ENCODE data around the gene MAP3K5.

MAP3K5 gene

GRCh38 chr6:136635615-136636014, 156.7 kb downstream of the MAP3K5 start:
- DNase-seq: no peak

- no peak for DNase-seq
Measured at GRCh38 chr6:136633355-136633754, 158.9 kb downstream of the MAP3K5 start.

- no peak for DNase-seq
Measured at GRCh38 chr6:136628996-136629395, 163.3 kb downstream of the MAP3K5 start.

DNA sequence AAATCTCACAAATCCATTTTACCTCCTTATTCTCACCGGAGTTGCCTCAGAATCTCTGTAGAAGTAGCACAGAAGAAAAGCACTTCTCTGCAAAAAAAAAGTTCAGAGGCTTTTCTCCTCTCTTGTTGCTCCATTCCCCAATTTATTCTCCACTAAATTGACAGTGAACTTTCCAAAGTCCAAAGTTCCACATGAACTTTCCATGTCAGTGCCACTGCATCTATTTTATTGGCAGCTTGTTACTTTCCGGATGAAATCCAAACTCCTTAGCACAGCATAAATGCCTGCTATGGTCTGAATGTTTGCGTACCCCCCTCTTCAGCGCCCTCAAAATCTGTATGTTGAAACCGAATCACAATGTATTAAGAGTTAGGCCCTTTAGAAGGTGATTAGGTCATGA, 165.1 kb downstream of the MAP3K5 start:
- DNase-seq: no peak

DNA sequence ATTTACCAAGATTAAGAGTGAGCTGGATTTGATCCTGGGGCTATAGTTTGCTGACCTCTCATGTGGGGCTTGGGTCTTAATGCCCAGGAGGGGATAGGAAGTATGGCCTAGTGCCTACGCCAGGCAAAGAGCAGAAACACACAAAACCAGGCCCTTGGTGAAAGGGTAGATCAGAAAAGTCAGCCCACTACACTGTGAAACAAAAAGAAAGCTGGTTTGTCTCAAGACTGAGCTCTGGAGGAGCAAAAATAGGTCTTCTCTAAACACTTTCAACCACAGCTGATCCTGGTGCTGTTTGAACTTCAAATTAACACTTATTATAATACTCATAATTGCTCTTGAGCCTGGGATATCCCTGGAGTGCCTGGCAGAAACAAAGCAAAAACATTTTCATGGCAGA, 167.0 kb downstream of the MAP3K5 start:
- no peak for DNase-seq

- DNase-seq: no peak
Measured at GRCh38 chr6:136624347-136624746, 167.9 kb downstream of the MAP3K5 start.

GRCh38 chr6:136618086-136618485, 174.2 kb downstream of the MAP3K5 start:
- DNase-seq: no peak

DNA sequence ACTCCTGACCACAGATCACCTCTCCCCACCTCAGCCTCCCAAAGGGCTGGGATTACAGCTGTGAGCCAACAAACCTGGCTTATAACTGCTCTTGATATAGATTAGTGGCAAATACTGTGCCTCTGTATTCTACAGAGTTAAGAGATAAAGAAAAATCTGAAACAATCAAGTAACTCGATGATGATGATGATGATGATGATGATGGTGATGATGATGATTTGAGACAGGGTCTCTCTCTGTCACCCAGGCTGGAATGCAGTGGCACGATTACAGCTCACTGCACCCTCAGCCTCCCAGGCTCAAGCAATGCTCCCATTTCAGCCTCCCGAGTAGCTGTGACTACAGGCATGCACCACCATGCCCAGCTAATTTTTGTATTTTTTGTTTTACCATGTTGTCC, 175.8 kb downstream of the MAP3K5 start:
- no peak for DNase-seq

DNA sequence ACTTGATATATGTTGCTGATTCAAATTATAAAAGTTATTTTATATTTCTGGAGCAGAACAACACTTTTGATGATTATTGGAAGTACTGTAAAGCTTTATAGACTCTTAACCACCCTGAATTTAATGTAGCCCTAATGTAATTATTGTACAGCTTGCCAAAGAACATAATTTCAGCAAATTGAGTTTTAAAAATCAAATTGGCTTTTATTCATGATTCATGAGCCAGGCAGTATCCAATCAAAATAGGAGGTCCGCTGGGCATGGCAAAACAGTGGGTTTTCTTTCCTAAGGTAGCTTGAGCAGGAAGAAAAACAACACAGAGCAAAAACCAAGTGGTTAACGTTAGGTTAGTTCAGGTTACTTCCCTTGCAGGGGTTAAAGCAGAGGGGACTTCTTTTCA, 177.3 kb downstream of the MAP3K5 start:
- DNase-seq: no peak

DNA sequence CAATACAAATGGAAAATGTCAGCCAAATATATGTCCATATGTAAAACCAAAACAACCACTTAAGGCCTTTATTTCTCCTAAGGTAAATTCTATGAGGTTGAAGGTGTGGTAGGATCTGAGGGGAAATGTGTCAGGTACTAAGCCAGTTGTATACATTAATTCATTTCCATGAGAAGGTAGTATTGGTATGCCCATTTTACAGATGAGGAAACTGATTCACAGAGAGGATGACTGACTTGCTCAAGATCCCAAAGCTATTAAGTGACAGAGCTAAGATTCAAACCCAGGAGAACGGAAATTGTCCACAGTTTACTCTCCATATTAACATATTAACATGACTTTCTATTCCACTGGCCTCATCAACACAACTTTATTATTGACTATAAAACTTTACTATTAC, 177.9 kb downstream of the MAP3K5 start:
- no peak for DNase-seq

DNA sequence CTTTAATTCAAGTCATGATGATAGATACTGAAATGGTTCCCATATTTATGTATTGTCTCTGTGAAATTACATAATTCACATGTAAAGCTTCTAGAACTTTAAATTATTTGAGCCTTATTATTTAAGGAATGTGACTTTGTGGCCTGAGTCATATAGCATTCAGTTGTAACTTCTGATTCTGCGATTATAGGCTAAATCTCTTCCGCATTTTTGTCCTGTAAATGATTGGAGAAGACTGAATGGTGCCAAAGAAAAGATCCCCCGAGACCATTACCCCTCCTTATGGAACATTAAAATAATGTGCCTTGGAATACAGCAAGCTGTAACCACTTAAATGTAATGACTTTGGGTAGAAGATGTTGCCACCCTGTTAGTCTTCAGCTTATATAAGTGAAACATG, 178.8 kb downstream of the MAP3K5 start:
- DNase-seq: no peak

GRCh38 chr6:136612666-136613389, 179.4 kb downstream of the MAP3K5 start:
- DNase-seq: no peak

DNA sequence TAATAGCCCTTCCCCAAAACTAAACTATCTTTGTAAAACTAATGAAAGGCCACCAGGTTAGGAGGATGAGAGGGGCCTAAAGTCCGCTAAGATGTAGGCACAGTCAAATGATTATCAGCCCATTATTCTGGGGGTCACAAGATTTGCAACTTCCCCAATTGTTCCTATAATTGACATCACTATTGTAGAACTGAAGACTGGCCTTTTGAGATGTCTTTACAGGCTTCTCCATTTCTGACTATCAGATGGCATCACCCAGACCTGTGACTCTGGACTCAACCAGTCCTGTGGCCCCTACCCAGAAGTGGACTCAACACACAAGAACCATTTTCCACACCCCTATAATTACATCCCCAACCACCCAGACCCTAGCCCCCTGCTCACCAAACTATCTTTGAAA, 180.5 kb downstream of the MAP3K5 start:
- no peak for DNase-seq

GRCh38 chr6:136611133-136611532, 181.1 kb downstream of the MAP3K5 start:
- DNase-seq: no peak

GRCh38 chr6:136609873-136610706, 182.2 kb downstream of the MAP3K5 start:
- DNase-seq: no peak

- DNase-seq: no peak
Measured at GRCh38 chr6:136608991-136609390, 183.3 kb downstream of the MAP3K5 start.

DNA sequence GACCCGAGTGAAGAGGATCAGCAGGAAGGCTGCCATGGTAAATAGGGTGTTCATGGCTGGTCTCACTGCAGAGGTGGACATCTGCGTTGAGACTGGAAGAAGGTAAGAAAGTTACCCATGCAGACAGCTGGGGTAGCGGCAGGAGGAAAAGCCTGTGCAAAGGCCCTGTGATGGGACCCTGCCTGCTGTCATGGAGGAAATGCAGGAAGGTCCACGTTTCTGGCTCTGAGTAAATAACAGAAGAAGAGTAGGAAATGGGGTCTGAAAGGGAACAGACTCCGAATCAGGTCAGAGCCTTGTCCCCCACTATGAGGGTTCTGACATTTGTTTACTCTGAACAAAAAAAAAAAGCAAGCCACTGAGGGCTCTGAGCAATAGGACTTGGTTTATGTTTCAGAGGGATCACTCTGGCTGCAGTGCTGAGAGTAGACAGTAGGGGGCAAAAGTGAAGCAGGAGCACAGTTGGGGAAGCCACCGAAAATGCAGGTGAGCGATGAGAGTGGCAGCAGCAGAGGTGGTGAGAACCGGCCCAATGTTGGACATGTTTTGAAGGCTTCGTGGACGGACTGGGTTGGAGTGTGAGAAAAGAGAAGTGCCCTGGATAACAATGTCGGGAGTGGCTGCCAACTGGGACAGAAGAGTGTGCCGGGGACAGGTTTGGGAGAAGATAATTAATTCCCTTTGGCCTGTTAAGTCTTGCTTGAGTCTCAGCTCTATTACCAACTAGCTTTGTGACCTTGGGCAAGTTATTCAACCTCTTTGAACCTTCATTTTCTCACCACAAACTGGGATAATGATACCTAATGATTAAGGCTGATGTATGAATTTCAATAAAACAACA, 184.1 kb downstream of the MAP3K5 start:
- peak; percentile 27 to 74 (median 59) for DNase-seq

- no peak for DNase-seq
Measured at GRCh38 chr6:136607204-136607931, 184.9 kb downstream of the MAP3K5 start.

DNA sequence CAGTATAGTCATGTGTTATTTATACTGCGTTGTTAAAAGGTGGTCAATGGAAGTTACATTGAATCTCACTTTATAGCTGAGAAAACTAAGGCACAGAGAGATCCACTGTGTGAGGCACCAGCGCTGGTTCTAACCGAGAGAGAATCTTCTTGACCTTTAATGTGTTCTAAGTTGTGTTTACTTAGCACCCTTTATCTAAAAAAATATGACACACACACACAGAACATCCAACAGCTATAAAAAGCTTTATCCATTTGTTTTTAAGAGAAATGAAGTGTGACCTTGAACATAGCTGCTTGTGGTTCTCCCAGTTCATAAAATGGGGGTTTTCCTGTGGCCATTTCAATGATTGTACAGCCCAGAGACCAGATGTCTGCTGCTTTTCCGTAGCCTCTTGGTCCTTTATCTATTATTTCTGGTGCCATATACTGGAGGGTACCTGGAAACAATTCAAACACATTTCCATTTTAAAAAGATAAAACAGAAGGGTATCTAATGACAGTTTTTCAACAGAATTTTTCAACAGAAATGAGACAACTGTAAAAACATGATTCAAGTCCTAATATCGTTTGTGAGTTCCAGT, 187.3 kb downstream of the MAP3K5 start:
- no peak for DNase-seq

GRCh38 chr6:136604328-136604825, 187.9 kb downstream of the MAP3K5 start:
- no peak for DNase-seq

GRCh38 chr6:136600818-136601217, 191.5 kb downstream of the MAP3K5 start:
- DNase-seq: no peak
